Measurements from ENCODE around the gene MRPS23. TPM values are rescaled to one million over a fixed set of nuclear protein-coding genes. Genes with fewer than 3 reads are reported as not detected.

The MRPS23 gene
- total RNA-seq, 1 experiment from 2014 or later: 70.3 TPM

- DNase-seq (ENCODE audit: extremely low read depth, low read depth): no peak
Measured at GRCh38 chr17:57839571-57839923, 10.3 kb downstream of the MRPS23 start.

DNA sequence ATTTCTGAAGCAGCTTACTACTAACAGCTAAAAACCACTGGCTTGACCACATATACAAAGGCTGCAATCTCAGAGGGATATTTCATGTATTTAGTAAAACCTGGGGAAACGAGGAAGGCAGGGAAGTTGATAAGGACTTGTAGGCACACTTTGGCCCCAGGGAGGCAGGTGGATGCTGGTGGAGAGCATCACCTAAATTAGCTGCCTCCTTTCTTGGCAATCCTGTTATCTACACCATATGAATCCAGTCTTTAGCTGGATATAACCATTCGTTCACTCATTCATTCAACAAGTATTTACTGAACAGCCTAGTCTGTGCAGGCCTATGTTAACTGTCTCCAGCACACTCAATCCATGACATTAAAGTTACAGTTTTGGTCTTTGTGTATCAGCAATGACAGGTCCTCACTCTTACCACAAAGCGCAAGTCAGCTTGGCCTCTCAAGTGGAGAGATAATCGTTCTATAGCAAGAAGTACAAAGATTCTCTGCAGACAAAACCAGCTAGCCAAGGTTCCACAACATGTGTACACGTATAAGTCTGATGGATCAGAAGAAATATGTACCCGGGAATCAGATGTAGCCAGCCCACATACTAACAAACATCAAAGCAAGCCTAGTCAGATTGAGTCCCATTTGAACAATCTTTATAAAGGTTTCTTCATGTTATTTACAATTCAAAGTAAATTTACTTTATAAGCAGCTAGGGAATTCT is 10.8 kb downstream of the MRPS23 start:
- no peak for DNase-seq (ENCODE audit: extremely low read depth, low read depth)

DNA sequence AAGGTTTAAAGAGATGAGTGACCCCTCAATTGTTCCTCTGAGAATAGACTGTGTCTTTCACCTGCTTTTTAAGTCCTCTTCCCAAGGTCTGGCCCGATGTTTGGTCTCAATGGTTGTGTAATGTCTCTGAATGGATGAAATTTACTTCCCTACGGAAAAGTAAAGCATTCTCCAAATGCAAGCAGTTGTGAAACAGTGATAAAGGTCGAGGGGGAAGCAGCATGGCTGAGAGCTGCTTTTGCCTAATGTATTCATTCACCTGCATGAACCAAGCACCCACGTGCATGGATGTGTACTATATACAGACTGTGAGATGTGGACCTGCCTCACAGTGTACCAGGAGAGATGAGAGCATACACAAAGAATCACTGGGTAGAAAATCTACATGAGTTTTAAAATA is 11.4 kb downstream of the MRPS23 start:
- no peak for DNase-seq (ENCODE audit: extremely low read depth, low read depth)

DNA sequence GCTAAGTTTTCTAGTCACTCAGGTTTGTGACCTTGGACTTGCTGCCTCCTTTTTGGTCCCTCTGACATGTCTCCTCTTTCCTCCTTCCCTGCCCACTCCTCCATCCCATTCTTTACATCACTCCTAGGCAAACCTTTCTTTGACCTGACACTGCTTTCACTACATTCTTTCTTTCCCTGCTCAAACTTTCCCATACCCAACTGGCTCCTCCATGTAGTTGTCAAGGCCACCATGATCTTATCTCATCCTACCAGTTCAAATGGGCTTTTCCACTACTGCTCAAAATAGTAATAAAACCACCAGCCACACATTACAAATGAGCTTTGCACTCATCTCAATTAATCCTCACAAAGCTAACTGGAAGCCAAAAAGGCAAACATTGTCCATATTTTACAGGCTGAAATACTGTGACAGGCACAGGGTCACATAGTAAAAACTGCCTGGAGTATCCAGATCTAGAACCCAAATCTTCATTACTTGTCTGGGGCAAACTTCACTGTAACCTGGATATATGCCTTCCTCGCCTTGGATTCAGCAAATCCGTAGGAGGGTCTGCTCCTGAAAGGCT is 14.4 kb downstream of the MRPS23 start:
- no peak for DNase-seq (ENCODE audit: extremely low read depth, low read depth)

- no peak for DNase-seq (ENCODE audit: extremely low read depth, low read depth)
Measured at GRCh38 chr17:57834146-57834741, 15.6 kb downstream of the MRPS23 start.

GRCh38 chr17:57833179-57833939 is 16.5 kb downstream of the MRPS23 start:
- peak; percentile 49 for DNase-seq (ENCODE audit: extremely low read depth, low read depth)

GRCh38 chr17:57832314-57833178 is 17.3 kb downstream of the MRPS23 start:
- DNase-seq (ENCODE audit: extremely low read depth, low read depth): no peak

DNA sequence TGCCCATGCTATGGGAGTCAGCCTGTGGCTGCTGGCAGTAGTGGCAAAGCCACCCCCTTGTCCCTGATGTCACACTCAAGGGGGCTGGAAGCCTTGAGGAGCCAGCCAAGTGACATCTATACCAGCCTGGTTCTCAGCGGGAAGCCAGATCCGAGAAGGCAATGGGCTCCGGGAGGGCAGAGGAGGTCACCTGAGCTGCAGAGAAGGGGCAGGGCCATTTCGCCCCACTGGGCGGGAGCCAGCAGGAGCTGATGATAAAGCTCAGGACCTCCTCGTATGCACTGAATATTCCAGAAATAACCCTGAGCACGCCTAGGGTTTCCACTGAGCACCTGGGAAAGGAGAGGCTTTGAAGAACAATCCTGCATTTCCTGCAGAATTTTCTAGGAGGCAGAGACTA is 19.0 kb downstream of the MRPS23 start:
- no peak for DNase-seq (ENCODE audit: extremely low read depth, low read depth)

GRCh38 chr17:57823469-57824401 is 26.1 kb downstream of the MRPS23 start:
- no peak for DNase-seq (ENCODE audit: extremely low read depth, low read depth)

GRCh38 chr17:57819867-57820266 is 30.0 kb downstream of the MRPS23 start:
- DNase-seq (ENCODE audit: extremely low read depth, low read depth): no peak

GRCh38 chr17:57819285-57819684 is 30.6 kb downstream of the MRPS23 start:
- DNase-seq (ENCODE audit: extremely low read depth, low read depth): no peak

GRCh38 chr17:57818066-57818465 is 31.8 kb downstream of the MRPS23 start:
- DNase-seq (ENCODE audit: extremely low read depth, low read depth): no peak

GRCh38 chr17:57817299-57817698 is 32.5 kb downstream of the MRPS23 start:
- no peak for DNase-seq (ENCODE audit: extremely low read depth, low read depth)

DNA sequence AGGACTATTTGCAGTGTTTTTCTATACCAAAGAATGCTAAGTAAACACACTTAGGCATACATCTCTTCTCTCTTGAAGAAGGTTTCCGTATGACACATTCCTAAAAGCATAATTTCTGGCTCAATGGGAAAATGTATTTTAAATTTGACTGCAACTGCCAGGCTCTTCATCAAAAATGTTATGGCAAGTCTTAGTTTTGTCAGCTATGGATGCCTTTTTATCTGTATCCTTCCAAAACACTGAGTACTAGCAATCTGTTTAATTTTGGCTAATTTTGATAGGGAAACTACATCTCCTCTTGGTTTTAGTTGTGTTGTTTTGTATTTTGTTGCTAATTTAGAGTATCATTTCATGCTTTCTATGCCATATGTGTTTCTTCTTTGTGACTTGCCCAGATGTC is 35.4 kb downstream of the MRPS23 start:
- no peak for DNase-seq (ENCODE audit: extremely low read depth, low read depth)

DNA sequence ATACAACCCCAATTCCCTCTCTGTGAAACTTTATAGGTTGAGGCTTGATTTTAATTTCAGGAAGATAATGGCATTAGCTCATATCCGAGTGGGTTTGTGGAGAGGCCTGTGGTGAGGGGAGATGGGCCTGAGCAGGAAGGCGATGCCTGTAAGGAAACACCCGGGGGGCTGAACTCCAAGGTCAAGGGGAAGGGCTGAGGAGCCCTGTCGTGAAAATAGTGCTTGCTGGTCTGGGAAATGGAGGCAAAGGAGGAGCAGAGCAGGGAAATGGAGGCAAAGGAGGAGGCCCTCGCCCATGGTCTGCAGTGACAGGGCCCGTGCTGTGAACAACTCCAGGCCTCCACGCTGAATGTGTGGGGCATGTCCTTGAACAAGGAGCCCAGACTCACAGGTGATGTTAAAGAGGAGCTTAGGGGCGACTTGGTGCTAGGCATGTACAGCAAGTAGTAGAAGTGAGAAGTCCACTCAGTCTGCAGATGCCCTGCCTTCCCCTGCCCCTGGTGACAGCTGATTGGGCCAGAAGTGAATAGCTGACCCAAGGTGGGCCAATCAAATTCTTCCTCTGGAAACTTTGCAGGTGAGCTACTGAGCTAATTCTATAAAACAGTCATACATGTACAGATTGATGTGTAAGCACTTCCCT is 38.1 kb downstream of the MRPS23 start:
- no peak for DNase-seq (ENCODE audit: extremely low read depth, low read depth)

DNA sequence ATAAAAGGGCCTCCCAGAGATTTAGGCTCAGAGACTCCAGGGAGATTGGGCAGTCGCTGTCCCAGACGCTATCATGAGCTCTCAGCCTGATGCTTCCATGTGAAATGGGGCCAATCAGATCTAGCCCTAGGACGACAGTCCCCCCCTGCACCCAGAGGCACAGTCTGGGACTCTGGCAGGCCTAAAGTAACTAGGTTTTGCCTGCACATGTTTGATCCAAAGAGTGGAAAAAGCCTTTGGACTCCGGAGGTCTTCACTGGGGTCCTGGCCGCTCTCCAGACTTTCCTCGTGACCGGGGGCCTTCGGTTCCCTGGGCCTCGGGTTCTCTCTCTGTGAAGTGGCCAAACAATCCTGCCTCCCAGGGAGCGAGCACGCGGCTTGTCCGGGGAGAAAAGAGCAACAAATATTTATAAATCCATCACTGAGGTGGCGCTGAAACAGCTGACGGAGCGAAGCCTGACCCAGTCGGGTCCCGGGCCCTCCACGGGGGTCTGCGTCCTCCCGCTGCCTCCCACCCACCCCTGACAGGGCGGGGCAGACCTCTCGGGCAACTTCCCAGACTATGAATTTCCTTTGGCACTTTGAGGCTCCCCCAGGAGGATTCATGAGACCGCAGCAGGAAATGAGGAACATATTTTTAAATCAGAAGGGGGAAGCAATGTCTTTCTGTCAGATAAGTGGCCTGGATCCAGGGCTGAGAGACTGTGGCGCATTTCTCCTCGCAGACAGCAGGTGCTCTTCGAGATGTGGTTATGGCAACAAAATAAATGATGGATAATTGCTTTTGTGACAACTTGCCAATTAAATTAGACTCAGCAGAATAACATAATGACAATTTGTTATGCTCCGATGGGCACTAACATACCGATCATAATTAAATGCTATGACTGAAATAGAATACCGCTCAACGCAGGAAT is 38.9 kb downstream of the MRPS23 start:
- DNase-seq (ENCODE audit: extremely low read depth, low read depth): no peak

DNA sequence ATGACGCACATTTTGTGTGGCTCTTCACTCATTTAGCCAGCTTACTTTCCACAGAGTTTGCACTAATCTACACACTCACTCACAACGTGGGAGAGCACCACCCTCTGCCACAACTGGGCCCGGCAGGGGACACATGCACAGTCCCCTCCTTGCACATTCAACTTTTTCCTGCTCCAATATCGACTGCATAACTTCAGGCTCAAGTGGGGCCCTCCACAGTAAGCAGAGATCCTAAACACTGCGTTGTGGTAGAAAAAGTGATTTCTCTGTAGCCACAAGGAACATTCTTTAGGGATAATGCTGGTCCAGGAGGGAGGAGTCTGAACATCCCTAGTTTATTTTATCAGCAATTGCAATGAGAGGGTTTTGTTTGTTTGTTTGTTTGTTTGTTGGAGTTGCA is 40.0 kb downstream of the MRPS23 start:
- DNase-seq (ENCODE audit: extremely low read depth, low read depth): no peak

DNA sequence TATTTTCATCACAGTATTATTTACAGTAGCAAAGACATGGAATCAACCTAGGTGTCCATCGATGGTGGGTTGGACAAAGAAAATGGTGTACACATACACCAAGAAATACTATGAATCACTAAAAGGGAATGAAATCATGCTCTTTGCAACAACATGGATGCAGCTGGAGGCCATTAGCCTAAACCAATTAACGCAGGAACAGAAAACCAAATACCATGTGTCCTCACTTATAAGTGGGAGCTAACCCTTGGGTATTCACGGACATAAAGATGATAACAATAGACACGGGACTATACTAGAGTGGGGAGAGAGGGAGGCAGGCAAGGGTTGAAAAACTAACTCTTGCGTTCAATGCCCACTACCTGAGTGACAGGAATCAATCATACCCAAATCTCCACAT is 41.0 kb downstream of the MRPS23 start:
- no peak for DNase-seq (ENCODE audit: extremely low read depth, low read depth)

Data from NCI-H460 (cell line).